ENCODE measurements around the gene AIG1.
"Not testable (repeated sequence)": the region's sequence is repeated elsewhere in the genome, so short reads cannot be mapped to it uniquely, and the experiment has no call there.

AIG1 gene, protein sequence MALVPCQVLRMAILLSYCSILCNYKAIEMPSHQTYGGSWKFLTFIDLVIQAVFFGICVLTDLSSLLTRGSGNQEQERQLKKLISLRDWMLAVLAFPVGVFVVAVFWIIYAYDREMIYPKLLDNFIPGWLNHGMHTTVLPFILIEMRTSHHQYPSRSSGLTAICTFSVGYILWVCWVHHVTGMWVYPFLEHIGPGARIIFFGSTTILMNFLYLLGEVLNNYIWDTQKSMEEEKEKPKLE

DNA sequence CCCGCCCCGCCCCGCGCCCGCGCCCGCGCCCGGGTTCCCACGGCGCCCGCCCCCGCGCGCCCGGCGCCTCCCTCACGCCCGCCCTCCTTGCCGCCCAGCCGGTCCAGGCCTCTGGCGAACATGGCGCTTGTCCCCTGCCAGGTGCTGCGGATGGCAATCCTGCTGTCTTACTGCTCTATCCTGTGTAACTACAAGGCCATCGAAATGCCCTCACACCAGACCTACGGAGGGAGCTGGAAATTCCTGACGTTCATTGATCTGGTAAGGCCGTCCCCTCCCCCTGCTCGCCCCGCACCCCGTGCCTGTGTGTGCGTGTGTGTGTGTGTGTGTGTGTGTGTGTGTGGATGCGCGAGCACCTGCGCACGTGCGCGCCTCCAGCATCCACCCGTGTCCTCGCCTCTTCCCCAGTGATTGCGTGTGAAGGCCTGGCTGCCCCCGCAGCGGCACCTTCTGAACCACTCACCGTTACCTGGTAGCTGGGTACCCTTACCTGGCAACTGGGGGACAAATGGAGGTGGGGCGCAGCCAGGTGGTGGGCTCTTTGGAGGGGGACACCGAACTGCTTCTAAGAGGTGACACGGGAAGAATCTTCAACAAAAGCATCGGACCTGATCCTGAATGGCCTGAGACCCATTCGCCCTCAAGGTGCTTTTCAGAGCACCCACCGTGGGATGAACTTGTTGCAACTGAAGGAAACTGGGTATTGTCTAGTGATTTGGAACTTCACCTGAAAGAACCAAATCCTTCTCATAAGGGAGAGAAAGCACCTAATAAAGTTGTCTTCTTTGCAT is at the start of gene AIG1:
TSS of gene AIG1 (plus strand) at position 84 of the 791 bp plus-strand sequence. CDS start at position 121, 37 bp downstream.
- peak; percentile 32 for DNase-seq (ENCODE audit: low read depth)

DNA sequence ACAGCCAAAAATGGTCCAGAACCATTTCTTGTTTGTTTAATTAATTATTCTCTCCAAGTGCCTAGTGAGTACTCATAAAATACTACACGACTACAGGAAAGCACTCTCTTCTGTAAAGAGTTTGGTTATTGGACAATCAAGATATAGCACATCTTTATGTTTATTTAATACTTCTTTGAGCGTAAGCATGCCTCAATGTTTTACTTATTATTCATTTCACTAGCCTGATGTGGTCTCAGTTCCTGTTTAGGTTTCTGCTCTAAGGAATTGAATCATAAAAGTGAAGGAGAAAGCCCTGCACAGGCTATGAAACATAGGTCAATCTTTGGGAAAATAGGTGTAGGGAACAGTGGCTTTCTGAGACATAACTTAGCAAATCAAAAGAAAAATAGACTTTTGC is 45.9 kb upstream of the AIG1 start:
- no peak for DNase-seq (ENCODE audit: low read depth)

DNA sequence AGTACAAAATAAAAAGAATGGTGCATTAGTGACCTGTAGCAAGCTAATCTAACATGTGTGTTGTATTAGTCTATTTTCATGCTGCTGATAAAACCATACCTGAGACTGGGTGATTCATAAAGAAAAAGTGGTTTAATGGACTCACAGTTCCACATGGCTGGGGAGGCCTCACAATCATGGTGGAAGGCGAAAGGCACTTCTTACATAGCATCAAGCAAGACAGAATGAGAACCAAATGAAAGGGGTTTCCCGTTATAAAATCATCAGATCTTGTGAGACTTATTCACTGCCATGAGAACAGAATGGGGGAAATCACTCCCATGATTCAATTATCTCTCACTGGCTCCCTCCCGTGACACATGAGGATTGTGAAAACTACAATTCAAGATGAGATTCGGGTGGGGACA is 45.4 kb upstream of the AIG1 start:
- no peak for DNase-seq (ENCODE audit: low read depth)

DNA sequence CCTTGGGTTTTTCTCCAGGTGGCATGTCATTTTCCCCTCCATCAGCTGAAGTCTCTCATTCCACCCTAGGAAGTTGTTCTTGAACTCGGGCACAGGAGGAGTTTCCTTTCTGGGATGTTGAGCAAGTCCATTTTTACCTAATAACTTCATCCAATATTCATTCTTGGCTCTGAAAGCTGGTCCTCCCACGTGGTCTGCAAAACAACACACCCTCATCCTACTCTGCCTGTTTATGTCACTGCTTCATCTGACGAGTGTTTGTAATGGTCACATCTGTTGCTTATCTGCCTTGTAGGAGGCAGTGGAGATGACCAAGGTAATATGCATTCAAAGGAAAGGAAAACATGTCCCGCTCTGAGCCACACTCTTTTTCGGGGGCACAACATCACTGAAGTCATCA is 41.7 kb upstream of the AIG1 start:
- DNase-seq (ENCODE audit: low read depth) = no peak

DNA sequence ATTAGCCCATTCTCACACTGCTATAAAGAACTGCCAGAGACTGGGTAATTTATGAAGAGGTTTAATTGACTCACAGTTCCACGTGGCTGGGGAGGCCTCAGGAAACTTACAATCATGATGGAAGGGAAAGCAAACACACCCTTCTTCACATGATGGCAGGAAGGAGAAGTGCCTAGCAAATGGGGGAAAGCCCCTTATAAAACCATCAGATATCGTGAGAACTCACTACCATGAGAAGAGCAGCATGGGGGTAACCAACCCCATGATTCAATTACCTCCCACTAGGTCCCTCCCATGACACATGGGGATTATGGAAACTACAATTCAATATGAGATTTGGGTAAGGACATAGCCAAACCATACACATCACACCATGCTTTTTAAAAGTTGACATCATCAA is 39.8 kb upstream of the AIG1 start:
- not testable (repeated sequence) for DNase-seq (ENCODE audit: low read depth)

DNA sequence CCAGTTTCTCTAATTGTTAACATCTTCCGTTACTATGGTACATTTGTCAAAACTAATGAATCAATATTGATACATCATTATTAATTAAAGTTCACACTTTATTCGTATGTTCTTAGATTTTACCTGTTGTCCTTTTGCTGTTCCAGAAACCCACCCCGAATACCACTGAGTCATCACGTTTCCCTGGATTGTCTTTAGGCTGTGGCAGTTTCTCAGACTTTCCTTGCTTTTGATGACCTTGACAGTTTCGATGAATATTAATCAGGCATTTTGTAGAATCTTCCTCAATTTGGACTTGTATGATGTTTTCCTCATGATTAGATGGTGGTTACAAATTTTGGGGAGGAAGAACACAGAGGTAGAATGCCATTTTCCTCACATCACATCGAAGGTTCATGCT is 39.1 kb upstream of the AIG1 start:
- no peak for DNase-seq (ENCODE audit: low read depth)

DNA sequence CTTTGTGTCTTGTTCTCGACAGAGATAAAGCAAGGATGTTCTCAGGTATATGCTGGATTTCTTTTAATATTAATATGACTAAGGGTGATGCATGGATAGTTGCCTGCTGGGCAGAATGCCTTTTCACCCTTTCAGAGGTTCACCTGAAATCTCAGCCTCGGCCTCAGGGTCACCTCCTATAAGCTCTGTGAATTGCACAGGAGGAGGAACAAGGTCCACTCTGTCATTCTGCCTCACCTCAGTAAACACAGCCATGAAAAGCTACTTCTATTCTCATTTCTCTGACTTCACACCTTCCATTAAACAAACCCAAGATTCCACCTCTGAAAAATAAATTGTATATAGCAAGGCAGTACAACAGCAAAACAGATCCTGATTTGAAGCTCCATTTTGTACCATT is 38.1 kb upstream of the AIG1 start:
- DNase-seq (ENCODE audit: low read depth) = no peak

DNA sequence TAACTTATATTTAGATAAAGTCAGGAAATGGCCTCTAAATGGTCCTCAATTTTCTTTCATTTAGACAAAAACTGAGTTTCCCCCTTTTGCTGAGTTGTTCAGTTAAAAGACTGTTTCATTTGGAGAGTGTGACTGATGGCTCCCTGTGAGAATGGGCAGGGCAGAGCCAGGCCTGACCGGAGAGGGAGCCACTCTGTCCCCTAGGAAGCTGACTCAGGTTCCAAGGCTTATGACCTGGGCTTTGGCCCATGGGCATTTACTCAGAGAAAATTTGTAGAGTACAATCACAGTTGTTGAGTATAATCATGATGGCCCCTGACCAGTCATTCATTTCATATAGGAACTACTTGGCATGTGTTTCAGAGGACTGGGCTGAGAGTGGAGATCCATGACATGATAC is 37.0 kb upstream of the AIG1 start:
- DNase-seq (ENCODE audit: low read depth) = no peak

DNA sequence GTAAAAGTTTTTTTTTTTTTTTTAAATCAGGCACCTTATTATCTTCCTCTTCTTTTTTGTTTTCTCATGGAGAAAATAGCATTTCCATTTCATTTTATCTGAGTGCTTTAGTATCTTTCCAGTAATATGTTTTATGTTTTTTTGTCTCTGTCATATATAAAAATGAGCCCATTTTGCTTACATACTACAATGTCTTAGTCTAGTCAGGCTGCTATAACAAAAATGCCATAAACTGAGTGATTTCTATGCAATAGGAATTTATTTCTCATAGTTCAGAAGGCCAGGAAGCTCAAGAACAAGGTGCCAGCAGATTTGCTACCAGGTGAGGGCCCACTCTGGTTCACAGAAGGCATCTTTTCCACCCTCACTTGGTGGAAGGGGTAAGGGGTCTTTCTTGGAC is 35.7 kb upstream of the AIG1 start:
- no peak for DNase-seq (ENCODE audit: low read depth)

DNA sequence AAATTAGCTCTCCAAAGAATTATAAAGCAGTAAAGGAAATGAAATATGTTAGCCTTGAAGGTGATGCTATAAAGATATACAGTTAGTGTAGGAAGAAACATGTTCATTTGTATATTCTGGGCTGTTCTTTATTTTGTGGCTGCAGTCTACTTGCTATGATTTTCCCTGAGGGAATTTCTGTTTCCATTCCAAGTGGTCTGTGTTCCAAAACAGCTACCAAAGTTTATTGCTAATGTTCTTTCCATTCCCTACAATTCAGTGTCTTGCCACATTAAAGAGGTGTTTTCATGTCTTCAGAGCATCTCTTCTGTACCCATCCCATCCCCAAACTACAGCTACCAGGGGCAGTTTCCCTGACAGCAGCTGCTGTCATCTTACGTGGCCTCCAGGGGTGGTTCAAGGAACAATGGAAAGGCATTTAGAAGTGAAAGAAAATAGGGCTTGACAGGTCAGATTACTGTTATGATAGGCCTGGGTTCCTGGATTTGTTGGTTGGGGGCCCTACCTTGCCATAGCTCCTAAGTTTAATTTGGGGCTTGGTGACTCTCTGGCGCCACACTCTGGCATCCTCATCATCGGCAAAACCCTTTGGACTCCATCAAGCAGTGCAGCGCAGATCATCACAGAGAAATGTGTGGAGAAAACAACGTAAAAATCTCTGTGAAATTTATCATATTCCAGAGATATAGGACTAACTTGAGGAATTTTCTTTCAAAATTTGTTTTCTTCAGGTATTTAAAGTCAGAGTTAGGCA is 33.8 kb upstream of the AIG1 start:
- peak; percentile 5 for DNase-seq (ENCODE audit: low read depth)

DNA sequence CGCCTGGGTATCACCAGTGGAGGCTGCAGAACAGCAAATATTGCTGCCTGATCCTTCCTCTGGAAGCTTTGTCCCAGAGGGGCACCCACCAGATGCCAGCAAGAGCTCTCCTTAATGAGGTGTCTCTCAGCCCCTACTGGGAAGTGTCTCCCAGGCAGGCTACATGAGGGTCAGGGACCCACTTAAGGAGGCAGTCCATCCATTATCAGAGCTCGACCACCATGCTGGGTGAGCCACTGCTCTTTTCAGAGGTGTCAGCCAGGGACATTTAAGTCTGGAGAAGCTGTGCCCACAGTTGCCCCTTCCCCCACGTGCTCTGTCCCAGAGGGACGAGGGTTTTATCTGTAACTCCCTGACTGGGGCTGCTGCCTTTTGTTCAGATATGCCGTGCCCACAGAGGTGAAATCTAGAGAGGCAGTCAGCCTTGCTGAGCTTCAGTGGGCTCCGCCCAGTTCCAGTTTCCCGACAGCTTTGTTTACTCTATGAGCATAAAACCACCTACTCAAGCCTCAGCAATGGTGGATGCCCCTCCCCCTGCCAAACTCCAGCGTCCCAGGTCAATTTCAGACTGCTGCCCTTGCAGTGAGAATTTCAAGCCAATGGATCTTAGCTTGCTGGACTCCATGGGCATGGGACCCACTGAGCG is 25.9 kb upstream of the AIG1 start:
- DNase-seq (ENCODE audit: low read depth) = no peak

DNA sequence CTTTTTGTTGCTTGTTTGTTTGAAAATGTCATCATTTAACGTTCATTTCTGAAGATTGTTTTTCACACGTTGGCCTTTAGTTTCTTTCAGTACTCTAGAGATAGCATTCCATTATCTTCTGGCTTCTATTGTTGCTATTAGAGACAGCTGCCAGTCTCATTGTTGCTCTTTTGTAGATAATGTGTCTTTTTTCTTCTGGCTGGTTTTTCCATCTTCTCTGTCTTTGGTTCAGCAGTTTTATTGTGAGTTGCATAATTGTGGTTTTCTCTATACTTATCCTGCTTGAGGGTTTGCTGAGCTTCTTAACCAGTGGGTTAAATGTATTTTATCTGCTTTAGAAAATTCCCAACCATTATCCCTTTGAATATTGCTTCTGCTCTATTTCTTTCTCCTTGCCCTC is 23.2 kb upstream of the AIG1 start:
- DNase-seq (ENCODE audit: low read depth) = no peak

DNA sequence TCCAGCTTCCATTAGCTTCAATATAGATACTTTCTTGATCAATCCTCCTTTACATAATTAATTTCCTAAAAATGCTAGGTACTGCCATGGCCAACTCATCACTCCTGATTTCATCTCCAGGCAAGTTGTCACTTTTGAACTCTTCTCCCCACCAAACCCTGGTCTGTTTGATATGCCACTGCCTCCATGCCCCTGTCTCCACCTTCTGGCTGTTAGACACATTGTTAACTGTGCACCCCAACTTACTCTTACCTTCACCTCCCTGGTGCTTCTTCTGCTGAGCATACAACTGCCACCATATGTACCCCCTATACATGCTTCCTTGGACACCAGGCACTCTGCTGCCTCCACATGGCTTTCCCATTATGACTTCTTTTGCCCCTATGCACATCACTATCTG is 21.9 kb upstream of the AIG1 start:
- no peak for DNase-seq (ENCODE audit: low read depth)

DNA sequence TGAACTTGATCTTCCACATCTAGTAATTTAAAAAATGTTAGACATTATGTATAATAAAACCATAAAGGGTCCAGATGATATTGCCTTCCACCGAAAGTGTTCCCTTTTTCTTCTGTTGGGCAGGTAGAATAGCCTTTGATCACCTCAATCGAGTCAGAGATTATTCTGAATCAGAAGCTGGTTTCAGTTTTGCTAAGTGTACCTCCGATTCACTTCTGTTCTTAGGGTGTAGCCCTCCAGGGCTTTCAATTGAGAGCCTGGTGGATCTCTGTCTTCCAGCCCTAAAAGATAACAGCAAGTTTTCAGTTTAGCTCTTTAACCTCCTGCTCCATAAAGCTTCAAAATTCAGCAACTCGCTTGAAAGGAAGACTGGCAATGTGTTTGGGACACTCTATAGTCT is 21.1 kb upstream of the AIG1 start:
- DNase-seq (ENCODE audit: low read depth) = no peak

DNA sequence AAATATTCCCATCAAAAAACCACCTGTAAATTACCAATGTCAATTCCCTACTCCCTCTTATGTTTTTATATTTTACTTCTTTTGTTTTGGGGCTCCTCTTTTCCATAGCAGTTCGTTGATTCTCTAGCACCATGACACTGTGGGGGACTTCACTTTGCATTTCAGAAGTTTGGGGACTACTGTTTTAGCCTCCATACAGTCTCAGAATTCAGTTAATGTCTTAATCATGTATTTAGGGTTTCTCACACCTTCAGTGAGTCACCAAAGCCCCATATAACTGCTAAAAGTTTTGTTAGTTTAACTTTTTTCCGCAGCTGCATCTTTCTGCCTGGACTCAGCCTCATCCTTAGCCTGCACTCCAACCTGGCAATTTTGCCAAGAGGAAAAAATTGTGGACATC is 20.7 kb upstream of the AIG1 start:
- DNase-seq (ENCODE audit: low read depth) = no peak

DNA sequence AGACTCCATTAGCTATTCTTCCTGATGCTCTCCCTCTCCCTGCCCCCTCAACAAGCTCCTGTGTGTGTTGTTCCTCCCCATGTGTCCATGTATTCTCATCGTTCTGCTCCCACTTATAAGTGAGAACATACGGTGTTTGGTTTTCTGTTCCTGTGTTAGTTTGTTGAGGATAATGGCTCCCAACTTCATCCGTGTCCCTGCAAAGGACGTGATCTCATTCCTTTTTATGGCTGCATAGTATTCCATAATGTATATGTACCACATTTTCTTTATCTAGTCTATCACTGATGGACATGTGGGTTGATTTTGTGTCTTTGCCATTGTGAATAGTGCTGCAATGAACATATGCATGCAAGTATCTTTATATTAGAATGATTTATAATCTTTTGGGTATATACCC is 16.3 kb upstream of the AIG1 start:
- not testable (repeated sequence) for DNase-seq (ENCODE audit: low read depth)

DNA sequence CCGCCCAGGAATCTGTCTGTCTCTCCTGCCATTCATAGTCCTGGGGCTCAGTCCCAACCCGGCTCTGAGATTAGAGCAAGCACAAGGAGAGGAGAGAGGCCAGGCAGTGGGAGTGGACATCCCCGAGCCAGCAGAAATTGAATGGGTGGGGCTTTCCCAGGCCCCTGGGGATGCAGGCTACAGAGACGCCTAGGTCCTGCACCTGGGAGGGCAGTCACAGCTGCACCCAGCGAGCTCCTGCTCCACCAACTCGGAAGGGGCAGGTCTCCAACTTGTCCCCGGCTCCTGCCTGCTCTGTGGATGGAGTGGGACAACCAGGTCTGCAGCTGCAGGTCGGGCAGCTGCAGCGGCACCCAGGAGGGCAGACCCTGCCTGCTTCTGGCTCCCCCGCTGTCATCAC is 11.1 kb upstream of the AIG1 start:
- DNase-seq (ENCODE audit: low read depth) = no peak

DNA sequence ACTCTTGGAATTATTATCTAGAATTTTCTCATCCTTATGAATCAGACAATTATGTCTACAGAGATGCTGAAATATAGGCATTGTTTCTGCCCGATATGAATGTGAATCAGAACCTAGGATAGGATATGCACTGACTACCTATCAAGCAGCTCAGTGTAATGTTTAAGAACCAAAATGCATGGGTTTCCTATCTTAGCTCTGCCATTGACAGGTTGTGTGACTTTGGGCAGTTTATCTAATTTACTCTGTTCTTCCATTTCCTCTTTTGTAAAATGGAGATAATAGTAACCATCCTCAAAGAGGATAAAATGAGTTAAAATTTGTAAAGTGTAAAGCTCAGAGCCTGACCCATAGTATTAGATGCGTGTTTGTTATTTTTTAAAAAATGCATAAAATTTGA is 10.2 kb upstream of the AIG1 start:
- DNase-seq (ENCODE audit: low read depth) = no peak

DNA sequence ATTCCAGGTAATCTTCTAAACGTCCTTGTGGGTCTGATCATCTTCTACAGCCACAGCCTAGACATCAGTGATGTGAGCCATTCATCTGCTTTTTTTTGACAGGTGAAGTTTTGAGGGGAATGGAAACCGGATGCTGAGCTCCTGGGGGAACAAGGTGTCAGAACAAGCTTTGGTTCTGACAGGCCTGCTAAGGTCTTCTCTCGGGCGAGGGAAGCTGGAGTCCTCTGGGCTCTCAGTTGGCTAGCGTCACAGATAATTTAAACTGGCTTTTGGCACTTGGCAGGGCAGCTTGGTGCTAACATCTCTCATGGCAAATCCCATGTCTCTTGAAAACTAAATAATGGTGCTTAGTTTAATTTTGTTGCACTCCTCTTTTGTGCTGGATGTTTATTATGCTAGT is 8.4 kb upstream of the AIG1 start:
- DNase-seq (ENCODE audit: low read depth) = no peak

DNA sequence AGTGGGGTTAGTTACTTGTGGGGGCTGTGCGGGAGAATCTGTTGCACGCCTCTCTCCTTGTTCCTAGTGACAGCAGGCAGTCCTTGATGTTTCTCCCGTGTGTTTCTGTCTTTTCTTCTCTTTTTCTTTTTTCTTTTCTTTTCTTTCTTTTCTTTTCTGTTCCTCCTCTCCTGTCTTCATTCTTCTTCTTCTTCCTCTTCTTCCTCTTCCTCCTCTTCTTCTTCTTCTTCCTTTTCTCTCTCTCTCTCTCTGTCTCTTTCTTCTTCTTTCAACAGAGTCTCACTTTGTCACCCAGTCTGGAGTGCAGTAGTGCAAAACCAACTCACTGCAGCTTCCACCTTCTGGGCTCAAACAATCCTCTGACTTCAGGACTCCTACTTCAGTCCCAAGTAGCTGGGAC is 6.8 kb upstream of the AIG1 start:
- no peak for DNase-seq (ENCODE audit: low read depth)

DNA sequence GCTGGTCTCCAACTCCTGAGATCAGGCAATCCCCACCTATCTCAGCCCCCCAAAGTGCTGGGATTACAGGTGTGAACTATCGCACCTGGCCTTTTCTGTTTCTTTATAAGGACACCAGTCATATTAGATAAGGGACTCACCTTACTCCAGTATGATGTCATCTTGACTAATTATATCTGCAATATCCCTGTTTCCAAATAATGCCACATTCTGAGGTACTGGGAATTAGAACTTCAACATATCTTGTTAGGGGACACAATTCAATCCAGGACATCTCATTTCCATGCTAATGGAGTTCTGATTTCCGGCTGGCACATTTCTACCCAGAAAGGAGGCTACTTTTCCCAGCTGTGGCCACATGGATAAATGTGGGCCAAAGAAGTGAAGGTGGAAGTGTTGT is 6.4 kb upstream of the AIG1 start:
- no peak for DNase-seq (ENCODE audit: low read depth)

DNA sequence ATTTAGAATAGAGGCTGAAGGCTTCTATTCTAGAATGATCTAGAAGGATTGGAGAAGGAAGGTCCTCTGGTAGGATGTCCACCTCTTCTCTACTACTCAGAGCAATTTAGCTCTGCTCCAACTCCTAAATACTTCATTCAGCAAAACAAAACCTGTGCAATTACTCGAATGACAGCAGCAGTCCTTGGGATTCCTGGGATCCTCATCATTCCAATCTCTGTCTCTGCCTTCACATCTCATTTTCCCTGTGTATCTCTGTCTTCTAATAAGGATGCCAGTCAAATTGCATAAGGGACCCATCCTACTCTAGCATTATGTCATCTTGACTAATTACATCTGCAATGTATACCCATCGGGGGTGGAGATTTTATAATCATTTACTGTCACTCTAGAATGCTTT is 5.5 kb upstream of the AIG1 start:
- DNase-seq (ENCODE audit: low read depth) = no peak

DNA sequence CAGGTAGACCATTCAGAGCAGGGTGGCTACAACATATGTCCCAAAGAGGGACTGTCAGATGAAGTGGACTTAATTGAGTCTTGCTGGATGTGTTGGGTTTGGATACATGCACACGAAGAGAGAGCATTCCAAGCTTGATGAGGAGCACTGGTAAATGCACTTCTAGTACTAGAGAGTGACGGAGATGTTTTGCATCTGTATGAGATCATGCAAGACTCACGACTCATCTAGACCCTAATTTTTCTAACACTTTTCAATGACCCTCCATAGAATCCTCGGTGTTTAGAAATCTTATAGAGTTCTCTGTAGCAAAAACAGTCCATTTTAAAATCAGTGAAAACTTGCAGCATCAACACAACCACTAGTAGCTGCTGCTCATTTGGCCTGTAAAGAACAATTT is 4.8 kb upstream of the AIG1 start:
- DNase-seq (ENCODE audit: low read depth) = no peak
